ENCODE data around the gene KIF17.

GRCh38 chr1:20723537-20724363, 5.9 kb upstream of the KIF17 start:
- TF ChIP-seq, protein P1, sequence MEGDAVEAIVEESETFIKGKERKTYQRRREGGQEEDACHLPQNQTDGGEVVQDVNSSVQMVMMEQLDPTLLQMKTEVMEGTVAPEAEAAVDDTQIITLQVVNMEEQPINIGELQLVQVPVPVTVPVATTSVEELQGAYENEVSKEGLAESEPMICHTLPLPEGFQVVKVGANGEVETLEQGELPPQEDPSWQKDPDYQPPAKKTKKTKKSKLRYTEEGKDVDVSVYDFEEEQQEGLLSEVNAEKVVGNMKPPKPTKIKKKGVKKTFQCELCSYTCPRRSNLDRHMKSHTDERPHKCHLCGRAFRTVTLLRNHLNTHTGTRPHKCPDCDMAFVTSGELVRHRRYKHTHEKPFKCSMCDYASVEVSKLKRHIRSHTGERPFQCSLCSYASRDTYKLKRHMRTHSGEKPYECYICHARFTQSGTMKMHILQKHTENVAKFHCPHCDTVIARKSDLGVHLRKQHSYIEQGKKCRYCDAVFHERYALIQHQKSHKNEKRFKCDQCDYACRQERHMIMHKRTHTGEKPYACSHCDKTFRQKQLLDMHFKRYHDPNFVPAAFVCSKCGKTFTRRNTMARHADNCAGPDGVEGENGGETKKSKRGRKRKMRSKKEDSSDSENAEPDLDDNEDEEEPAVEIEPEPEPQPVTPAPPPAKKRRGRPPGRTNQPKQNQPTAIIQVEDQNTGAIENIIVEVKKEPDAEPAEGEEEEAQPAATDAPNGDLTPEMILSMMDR (IDR thresholded peaks at IDR 0.05) = no peak
- no peak for TF ChIP-seq EP300 (IDR thresholded peaks at IDR 0.05; ENCODE audit: low read depth)
